Transverse colon (tissue), 3 donors: ENCODE data around the gene CHTF18.

Experiments
- CTCF ChIP-seq, 5 experiments: fragments of 200-600 bp in 3 of 5; fragments of 450-650 bp in 2 of 5; sonication (generic) in 3 of 5; IDR thresholded peaks; 1 replicate in 2 of 5; 2 replicates in 3 of 5; pipeline ENCODE4 v1.5.1; 2016 to 2017; ENCODE audit warnings: antibody characterized with exemption in 5 of 5, inconsistent platforms in 3 of 5, mild to moderate bottlenecking in 2 of 5, moderate library complexity in 1 of 5
- EP300 ChIP-seq: sonication (generic); formaldehyde crosslinking; IDR thresholded peaks from one replicate; pipeline ENCODE4 v1.6.1; 2017; ENCODE audit warnings: antibody characterized with exemption, low read depth
- POLR2A ChIP-seq: fragments of 450-650 bp; IDR thresholded peaks from one replicate; pipeline ENCODE4 v1.6.1; 2016; ENCODE audit warnings: antibody characterized with exemption, mild to moderate bottlenecking, moderate library complexity

GRCh38 chr16:807347-808084 is 19.1 kb downstream of the CHTF18 start:
- peak; percentile 83 for TF ChIP-seq POLR2A
- TF ChIP-seq CTCF (IDR thresholded peaks at IDR 0.05), result peak in 1 of 5 experiments; percentile 9
- no peak for TF ChIP-seq EP300
